ENCODE data around the gene SELENOH.

SELENOH gene

GRCh38 chr11:57773026-57773598 is 31.8 kb downstream of the SELENOH start:
- no peak for TF ChIP-seq CTCF (conservative IDR thresholded peaks at IDR 0.05; ENCODE audit: low read depth, low read length)
- no peak overlapping the region for H3K4me3 ChIP-seq (ENCODE audit: low read depth, low read length)
- DNase-seq (ENCODE audit: low read depth): no peak

- no peak for DNase-seq (ENCODE audit: low read depth)
- no peak overlapping the region for H3K4me3 ChIP-seq (ENCODE audit: low read depth, low read length)
- no peak for TF ChIP-seq CTCF (conservative IDR thresholded peaks at IDR 0.05; ENCODE audit: low read depth, low read length)
Measured at GRCh38 chr11:57775491-57775890, 34.2 kb downstream of the SELENOH start.

- DNase-seq (ENCODE audit: low read depth): peak; percentile 74
- TF ChIP-seq CTCF (conservative IDR thresholded peaks at IDR 0.05; ENCODE audit: low read depth, low read length): no peak
- H3K4me3 ChIP-seq (ENCODE audit: low read depth, low read length): no peak overlapping the region
Measured at GRCh38 chr11:57776031-57776521, 34.8 kb downstream of the SELENOH start.

DNA sequence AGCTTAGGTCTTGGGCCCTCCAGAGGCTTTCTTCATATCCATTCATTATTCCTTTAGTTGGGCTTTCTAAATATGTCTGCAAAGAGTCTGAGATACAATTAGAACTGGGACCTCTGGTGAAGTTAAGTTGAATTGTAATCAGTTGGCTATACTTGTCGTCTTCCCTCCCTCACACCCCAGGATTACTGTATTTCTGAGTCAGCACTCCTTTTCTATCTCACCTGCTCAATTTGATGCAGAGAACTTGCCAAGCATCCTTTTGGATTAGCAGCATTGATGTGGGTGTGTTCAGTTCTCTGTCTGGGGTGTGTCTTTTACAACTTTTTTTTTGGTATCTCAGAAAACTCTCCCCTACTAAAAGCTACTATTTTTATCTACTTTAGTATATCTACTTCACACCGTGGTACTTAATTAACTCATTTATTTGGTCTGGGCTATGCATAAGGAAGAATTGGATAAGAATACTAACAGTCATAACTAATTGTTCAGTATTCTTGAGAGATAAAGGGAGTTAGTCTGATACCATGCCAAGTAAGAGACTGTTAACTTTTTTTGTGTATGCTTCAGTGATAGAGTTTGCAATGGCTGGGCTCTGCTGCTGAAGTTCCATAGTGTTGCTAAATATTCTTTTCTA is 35.4 kb downstream of the SELENOH start:
- TF ChIP-seq CTCF (conservative IDR thresholded peaks at IDR 0.05; ENCODE audit: low read depth, low read length): no peak
- no peak overlapping the region for H3K4me3 ChIP-seq (ENCODE audit: low read depth, low read length)
- DNase-seq (ENCODE audit: low read depth): no peak

GRCh38 chr11:57777969-57778317 is 36.7 kb downstream of the SELENOH start:
- H3K4me3 ChIP-seq (ENCODE audit: low read depth, low read length): peak overlapping the region; percentile 7

GRCh38 chr11:57778318-57779037 is 37.2 kb downstream of the SELENOH start:
- peak; percentile 99 for DNase-seq (ENCODE audit: low read depth)
- peak overlapping the region; percentile 7 for H3K4me3 ChIP-seq (ENCODE audit: low read depth, low read length)
- no peak for TF ChIP-seq CTCF (conservative IDR thresholded peaks at IDR 0.05; ENCODE audit: low read depth, low read length)

More at GRCh38 chr11:57777969-57778317, 36.7 kb downstream of the SELENOH start:
- DNase-seq (ENCODE audit: low read depth): peak; percentile 45
- no peak for TF ChIP-seq CTCF (conservative IDR thresholded peaks at IDR 0.05; ENCODE audit: low read depth, low read length)
